Adrenal gland (tissue), 12 donors: ENCODE data around the gene SMAD4. TPM values are rescaled to one million over a fixed set of nuclear protein-coding genes. Genes with fewer than 3 reads are reported as not detected.
"Not testable (repeated sequence)": the region's sequence is repeated elsewhere in the genome, so short reads cannot be mapped to it uniquely, and the experiment has no call there.

Experiments
- DNase-seq, 7 donors: peaks; one replicate each; pipeline ENCODE4 v3.0.0-alpha.2; 2019 to 2020
- H3K27ac ChIP-seq, 5 donors: fragments of 200-600 bp; sonication (generic) in 4 of 5; 1 replicate in 3 of 5; 2 replicates in 2 of 5; pipeline versions ENCODE4 v1.5.1 to v1.8.0; 2016 to 2020; ENCODE audit warnings: mild to moderate bottlenecking in 1 of 5
- H3K27me3 ChIP-seq: fragments of 200-600 bp; 2 replicates; pipeline ENCODE4 v1.8.0; 2021
- H3K36me3 ChIP-seq, 2 donors: fragments of 200-600 bp; replicated peaks in 1 of 2; 1 replicate in 1 of 2; 2 replicates in 1 of 2; pipeline versions ENCODE4 v1.5.1 to v1.8.0; 2018 to 2022
- H3K4me1 ChIP-seq, 2 donors: fragments of 200-600 bp; replicated peaks in 1 of 2; 1 replicate in 1 of 2; 2 replicates in 1 of 2; pipeline versions ENCODE4 v1.5.1 to v1.8.0; 2018 to 2021
- H3K4me3 ChIP-seq, 4 donors: fragments of 200-600 bp; sonication (generic) in 3 of 4; one replicate each; pipeline ENCODE4 v1.5.1; 2016 to 2018
- H3K9me3 ChIP-seq, 3 donors: fragments of 200-600 bp; sonication (generic) in 1 of 3; replicated peaks in 1 of 3; 1 replicate in 2 of 3; 2 replicates in 1 of 3; pipeline versions ENCODE4 v1.5.1 to v1.8.0; 2016 to 2021
- CTCF ChIP-seq, 6 experiments: fragments of 450-650 bp in 4 of 6; fragments of 200-600 bp in 2 of 6; sonication (generic) in 1 of 6; IDR thresholded peaks; 1 replicate in 5 of 6; 2 replicates in 1 of 6; pipeline versions ENCODE4 v1.5.1 to v1.8.0; 2016 to 2021; ENCODE audit warnings: antibody characterized with exemption in 6 of 6, mild to moderate bottlenecking in 2 of 6, moderate library complexity in 1 of 6
- POLR2A ChIP-seq, 2 donors: fragments of 450-650 bp; IDR thresholded peaks; one replicate each; pipeline ENCODE4 v1.6.1; 2017; ENCODE audit warnings: antibody characterized with exemption in 2 of 2, mild to moderate bottlenecking in 2 of 2, moderate library complexity in 1 of 2
- WGBS, 4 donors: extraction: QIAGEN DNeasy Blood & Tissue Kit in 2 of 4; methylation state at CpG; one replicate each; pipeline versions ENCODE4 v1.1.5 to v1.1.7; 2013 to 2017; 5-methylcytosine and 5-hydroxymethylcytosine counted together
- intact Hi-C, 2 donors: fragments of 100-400 bp; cut with DNase I; formaldehyde crosslinking; loops; one replicate each; pipeline versions ENCODE4 v1.14.1 to v1.15.0; 2022 to 2023
- polyA plus RNA-seq, 3 donors: library from polyadenylated mRNA; stranded (reverse); fragments of 200-250 nt in 2 of 3; fragments of 350-450 nt in 1 of 3; fragmentation: Illumina TruSeq in 1 of 3; extraction: RNeasy Lipid Tissue Mini Kit (QIAGEN cat#74804) in 1 of 3; gene quantifications; one replicate each; pipeline ENCODE4 v1.2.3, GENCODE V29; 2013 to 2014
- total RNA-seq, 9 donors: library from RNA; depleted of rRNA in 4 of 9; stranded (reverse); fragments of >200 nt in 4 of 9; fragments of 120-200 nt in 1 of 9; fragmentation: NEBNext Ultra II Directional in 1 of 9; extraction: Animal tissue kit (Norgen Biotek cat#: 25700) in 1 of 9; gene quantifications; one replicate each; pipeline versions ENCODE4 v1.1.0 to v1.2.4, GENCODE V29; 2013 to 2023
- donor health status: healthy with polysubstance abuse.
- donor health status: Bipolar disorder and iron deficiency.
- donor health status: DM: yes; HTN: yes; CAD: no.
- donor health status: DM: no; HTN: no; CAD: no.
- donor health status: DM: no; HTN: no; CAD: no.
- donor health status: DM: yes; HTN: yes; CAD: no.

Gene SMAD4
- total and polyA plus RNA-seq, 12 donors = 9.0 to 151 (median 90.1) TPM

- intact Hi-C loops = no loop called here
- no peak overlapping the region for H3K27ac ChIP-seq
- H3K4me1 ChIP-seq = no peaks in the 10 kb centered on the region
- no peaks in the 10 kb centered on the region for H3K36me3 ChIP-seq
- no peak for TF ChIP-seq CTCF (IDR thresholded peaks at IDR 0.05)
- TF ChIP-seq POLR2A (IDR thresholded peaks at IDR 0.05) = no peak
- no peaks in the 10 kb centered on the region for H3K9me3 ChIP-seq
- WGBS, 4 donors = 79 to 86% (median 82%) methylated on average over 3 of the region's 3 CpGs
- no peak overlapping the region for H3K4me3 ChIP-seq
- H3K27me3 ChIP-seq = no peaks in the 10 kb centered on the region
- DNase-seq = no peak
Observed at GRCh38 chr18:50992351-50992762, 37.7 kb upstream of the SMAD4 start.

GRCh38 chr18:50994031-50994430 lies 36.0 kb upstream of the SMAD4 start:
- Histone ChIP-seq H3K36me3 (no peaks in the 10 kb centered on the region), H3K27ac (no peak overlapping the region), H3K4me3 (no peak overlapping the region), H3K27me3 (no peaks in the 10 kb centered on the region), H3K9me3 (no peaks in the 10 kb centered on the region), H3K4me1 (no peaks in the 10 kb centered on the region)
- no peak for TF ChIP-seq POLR2A (IDR thresholded peaks at IDR 0.05)
- TF ChIP-seq CTCF (IDR thresholded peaks at IDR 0.05) = no peak
- WGBS, 4 donors = 77 to 87% (median 86%) methylated on average over 2 of the region's 2 CpGs
- no peak for DNase-seq
- intact Hi-C loops = no loop called here

GRCh38 chr18:51003174-51003573 lies 26.8 kb upstream of the SMAD4 start:
- intact Hi-C loops, H3K4me1 ChIP-seq, DNase-seq, H3K36me3 ChIP-seq, H3K9me3 ChIP-seq, H3K27me3 ChIP-seq, H3K4me3 ChIP-seq, H3K27ac ChIP-seq: not testable (repeated sequence)
- 89 to 98% (median 93%) methylated on average over 2 of the region's 2 CpGs for WGBS, 4 donors

GRCh38 chr18:51006061-51006818 lies 23.8 kb upstream of the SMAD4 start:
- Histone ChIP-seq H3K9me3 (no peaks in the 10 kb centered on the region), H3K4me3 (no peak overlapping the region), H3K27ac (no peak overlapping the region), H3K27me3 (no peaks in the 10 kb centered on the region), H3K36me3 (no peaks in the 10 kb centered on the region), H3K4me1 (peaks cover 4 to 5% of the 10 kb centered on the region in 2 donors)
- intact Hi-C loops = no loop called here
- DNase-seq = no peak
- no peak for TF ChIP-seq POLR2A (IDR thresholded peaks at IDR 0.05)
- TF ChIP-seq CTCF (IDR thresholded peaks at IDR 0.05) = no peak
- WGBS, 4 donors = 86 to 96% (median 92%) methylated on average over 5 of the region's 5 CpGs
